ENCODE measurements around the gene ADGRE3. TPM values are rescaled to one million over a fixed set of nuclear protein-coding genes. Genes with fewer than 3 reads are reported as not detected.

ADGRE3 gene
- polyA plus RNA-seq, 1 donor (not counting 4 experiments of a cell fraction or from before 2014, with no cell fraction given) = not detected

GRCh38 chr19:14670408-14670807, 4.2 kb downstream of the ADGRE3 start:
- TF ChIP-seq, protein P1, sequence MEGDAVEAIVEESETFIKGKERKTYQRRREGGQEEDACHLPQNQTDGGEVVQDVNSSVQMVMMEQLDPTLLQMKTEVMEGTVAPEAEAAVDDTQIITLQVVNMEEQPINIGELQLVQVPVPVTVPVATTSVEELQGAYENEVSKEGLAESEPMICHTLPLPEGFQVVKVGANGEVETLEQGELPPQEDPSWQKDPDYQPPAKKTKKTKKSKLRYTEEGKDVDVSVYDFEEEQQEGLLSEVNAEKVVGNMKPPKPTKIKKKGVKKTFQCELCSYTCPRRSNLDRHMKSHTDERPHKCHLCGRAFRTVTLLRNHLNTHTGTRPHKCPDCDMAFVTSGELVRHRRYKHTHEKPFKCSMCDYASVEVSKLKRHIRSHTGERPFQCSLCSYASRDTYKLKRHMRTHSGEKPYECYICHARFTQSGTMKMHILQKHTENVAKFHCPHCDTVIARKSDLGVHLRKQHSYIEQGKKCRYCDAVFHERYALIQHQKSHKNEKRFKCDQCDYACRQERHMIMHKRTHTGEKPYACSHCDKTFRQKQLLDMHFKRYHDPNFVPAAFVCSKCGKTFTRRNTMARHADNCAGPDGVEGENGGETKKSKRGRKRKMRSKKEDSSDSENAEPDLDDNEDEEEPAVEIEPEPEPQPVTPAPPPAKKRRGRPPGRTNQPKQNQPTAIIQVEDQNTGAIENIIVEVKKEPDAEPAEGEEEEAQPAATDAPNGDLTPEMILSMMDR (optimal IDR thresholded peaks at IDR 0.05 in 1 of 3, IDR thresholded peaks at IDR 0.05 in 1 of 3, conservative IDR thresholded peaks at IDR 0.05 in 1 of 3; ENCODE audit: extremely low read depth in 1 of 3, insufficient read depth in 2 of 3, low read length in 3 of 3) = no peak
- no peak for TF ChIP-seq EZH2 (IDR thresholded peaks at IDR 0.05; ENCODE audit: low read length)
- no peak overlapping the region for H3K4me3 ChIP-seq (ENCODE audit: control insufficient read depth in 2 of 3, extremely low read depth in 1 of 3, insufficient read depth in 2 of 3, low read depth in 1 of 3, low read length in 3 of 3)
- no peaks in the 10 kb centered on the region for H3K27me3 ChIP-seq (ENCODE audit: control insufficient read depth, extremely low read depth, insufficient read depth, low read length)
- no peaks in the 10 kb centered on the region for H3K79me2 ChIP-seq (ENCODE audit: control insufficient read depth, insufficient read depth, low read length)
- no peak overlapping the region for H3K9ac ChIP-seq (ENCODE audit: control insufficient read depth, extremely low read depth, insufficient read depth, low read length)
- no peaks in the 10 kb centered on the region for H4K20me1 ChIP-seq (ENCODE audit: control insufficient read depth, extremely low read depth, insufficient read depth, low read length)
- H2AFZ ChIP-seq (ENCODE audit: control insufficient read depth, low read length) = no peak overlapping the region
- H3K9me1 ChIP-seq (ENCODE audit: control insufficient read depth, extremely low read depth, insufficient read depth, low read length) = no peaks in the 10 kb centered on the region
- dilution Hi-C loops (cut with MboI; ENCODE audit: extremely low pct_ligation_motif_present, low sequenced_read_pairs) = no loop called here
- no peaks in the 10 kb centered on the region for H3K9me3 ChIP-seq (ENCODE audit: control insufficient read depth, low read depth, low read length)
- FAIRE-seq (no peak), DNase-seq (ENCODE audit: low read depth, low spot score) (no peak)
- no peaks in the 10 kb centered on the region for H3K4me1 ChIP-seq (ENCODE audit: control insufficient read depth, extremely low read depth, insufficient read depth, low read length)
- no peak overlapping the region for H3K4me2 ChIP-seq (ENCODE audit: control insufficient read depth, extremely low read depth, insufficient read depth, low read depth, low read length)
- H3K27ac ChIP-seq (ENCODE audit: control insufficient read depth, insufficient read depth, low read length) = no peak overlapping the region
- no peaks in the 10 kb centered on the region for H3K36me3 ChIP-seq (ENCODE audit: control insufficient read depth in 2 of 2, extremely low read depth in 1 of 2, insufficient read depth in 2 of 2, low read length in 2 of 2)

- Histone ChIP-seq H4K20me1 (ENCODE audit: control insufficient read depth, extremely low read depth, insufficient read depth, low read length) (no peaks in the 10 kb centered on the region), H3K36me3 (ENCODE audit: control insufficient read depth in 2 of 2, extremely low read depth in 1 of 2, insufficient read depth in 2 of 2, low read length in 2 of 2) (no peaks in the 10 kb centered on the region), H3K27me3 (ENCODE audit: control insufficient read depth, extremely low read depth, insufficient read depth, low read length) (no peaks in the 10 kb centered on the region), H3K79me2 (ENCODE audit: control insufficient read depth, insufficient read depth, low read length) (no peaks in the 10 kb centered on the region), H3K27ac (ENCODE audit: control insufficient read depth, insufficient read depth, low read length) (no peak overlapping the region), H3K9me1 (ENCODE audit: control insufficient read depth, extremely low read depth, insufficient read depth, low read length) (no peaks in the 10 kb centered on the region), H3K4me2 (ENCODE audit: control insufficient read depth, extremely low read depth, insufficient read depth, low read depth, low read length) (no peak overlapping the region), H2AFZ (ENCODE audit: control insufficient read depth, low read length) (no peak overlapping the region), H3K9ac (ENCODE audit: control insufficient read depth, extremely low read depth, insufficient read depth, low read length) (no peak overlapping the region), H3K4me1 (ENCODE audit: control insufficient read depth, extremely low read depth, insufficient read depth, low read length) (no peaks in the 10 kb centered on the region), H3K9me3 (ENCODE audit: control insufficient read depth, low read depth, low read length) (no peaks in the 10 kb centered on the region), H3K4me3 (ENCODE audit: control insufficient read depth in 2 of 3, extremely low read depth in 1 of 3, insufficient read depth in 2 of 3, low read depth in 1 of 3, low read length in 3 of 3) (no peak overlapping the region)
- DNase-seq (ENCODE audit: low read depth, low spot score) (no peak), FAIRE-seq (no peak)
- dilution Hi-C loops (cut with MboI; ENCODE audit: extremely low pct_ligation_motif_present, low sequenced_read_pairs) = no loop called here
- TF ChIP-seq EZH2 (IDR thresholded peaks at IDR 0.05; ENCODE audit: low read length) = no peak
- TF ChIP-seq, protein P1 (optimal IDR thresholded peaks at IDR 0.05 in 1 of 3, IDR thresholded peaks at IDR 0.05 in 1 of 3, conservative IDR thresholded peaks at IDR 0.05 in 1 of 3; ENCODE audit: extremely low read depth in 1 of 3, insufficient read depth in 2 of 3, low read length in 3 of 3) = no peak
Measured at GRCh38 chr19:14669940-14670339, 4.7 kb downstream of the ADGRE3 start.

Data from keratinocyte (primary cell).